Measurements from ENCODE around the gene TRIO.

TRIO gene

GRCh38 chr5:14356305-14356704 lies 213.2 kb downstream of the TRIO start:
- Histone ChIP-seq H3K36me3 (replicated peaks) (no peaks in the 10 kb centered on the region; the same call in none of the 2 replicates), H3K4me3 (no peak overlapping the region), H3K27me3 (ENCODE audit: low read depth) (no peaks in the 10 kb centered on the region), H3K9me3 (no peaks in the 10 kb centered on the region), H3K4me1 (no peaks in the 10 kb centered on the region)
- no peak for DNase-seq (ENCODE audit: low spot score in 2 of 2)
- in situ Hi-C loops (cut with MboI; ENCODE audit: low sequenced_read_pairs): loop anchor here (25.0 kb wide), 1 partner anchor 656 kb away; no protein-coding TSS in a partner anchor

GRCh38 chr5:14357441-14357840 lies 214.3 kb downstream of the TRIO start:
- in situ Hi-C loops (cut with MboI; ENCODE audit: low sequenced_read_pairs): loop anchor here (25.0 kb wide), 1 partner anchor 655 kb away; no protein-coding TSS in a partner anchor

GRCh38 chr5:14357851-14358250 lies 214.7 kb downstream of the TRIO start:
- in situ Hi-C loops (cut with MboI; ENCODE audit: low sequenced_read_pairs): loop anchor here (25.0 kb wide), 1 partner anchor 654 kb away; no protein-coding TSS in a partner anchor
- no peaks in the 10 kb centered on the region for H3K4me1 ChIP-seq
- no peaks in the 10 kb centered on the region for H3K27me3 ChIP-seq (ENCODE audit: low read depth)
- H3K4me3 ChIP-seq: no peak overlapping the region
- no peak for DNase-seq (ENCODE audit: low spot score in 2 of 2)
- no peaks in the 10 kb centered on the region for H3K9me3 ChIP-seq
- H3K36me3 ChIP-seq (replicated peaks): no peaks in the 10 kb centered on the region; the same call in none of the 2 replicates

More at GRCh38 chr5:14357441-14357840, 214.3 kb downstream of the TRIO start:
- Histone ChIP-seq H3K4me3 (no peak overlapping the region), H3K4me1 (no peaks in the 10 kb centered on the region), H3K9me3 (no peaks in the 10 kb centered on the region), H3K36me3 (replicated peaks) (no peaks in the 10 kb centered on the region; the same call in none of the 2 replicates), H3K27me3 (ENCODE audit: low read depth) (no peaks in the 10 kb centered on the region)
- no peak for DNase-seq (ENCODE audit: low spot score in 2 of 2)

GRCh38 chr5:14358536-14358935 lies 215.4 kb downstream of the TRIO start:
- Histone ChIP-seq H3K4me3 (no peak overlapping the region), H3K27me3 (ENCODE audit: low read depth) (no peaks in the 10 kb centered on the region), H3K9me3 (no peaks in the 10 kb centered on the region), H3K36me3 (replicated peaks) (no peaks in the 10 kb centered on the region; the same call in none of the 2 replicates), H3K4me1 (no peaks in the 10 kb centered on the region)
- in situ Hi-C loops (cut with MboI; ENCODE audit: low sequenced_read_pairs): loop anchor here (25.0 kb wide), 1 partner anchor 654 kb away; no protein-coding TSS in a partner anchor
- no peak for DNase-seq (ENCODE audit: low spot score in 2 of 2)

GRCh38 chr5:14359069-14360043 lies 216.2 kb downstream of the TRIO start:
- peaks cover 5% of the 10 kb centered on the region for H3K36me3 ChIP-seq (replicated peaks)
- H3K27me3 ChIP-seq (ENCODE audit: low read depth): no peaks in the 10 kb centered on the region
- no peak for DNase-seq (ENCODE audit: low spot score in 2 of 2)
- no peak overlapping the region for H3K4me3 ChIP-seq
- H3K4me1 ChIP-seq: no peaks in the 10 kb centered on the region
- in situ Hi-C loops (cut with MboI; ENCODE audit: low sequenced_read_pairs): loop anchor here (10.0 to 25.0 kb wide), 3 partner anchors 275 to 653 kb away; no protein-coding TSS in a partner anchor
- no peaks in the 10 kb centered on the region for H3K9me3 ChIP-seq

GRCh38 chr5:14362491-14362890 lies 219.3 kb downstream of the TRIO start:
- Histone ChIP-seq H3K4me1 (no peaks in the 10 kb centered on the region), H3K27me3 (ENCODE audit: low read depth) (no peaks in the 10 kb centered on the region), H3K36me3 (replicated peaks) (peaks cover 30% of the 10 kb centered on the region), H3K4me3 (no peak overlapping the region), H3K9me3 (no peaks in the 10 kb centered on the region)
- DNase-seq (ENCODE audit: low spot score in 2 of 2): no peak
- in situ Hi-C loops (cut with MboI; ENCODE audit: low sequenced_read_pairs): loop anchor here (10.0 to 25.0 kb wide), 3 partner anchors 272 to 650 kb away; no protein-coding TSS in a partner anchor

- H3K27me3 ChIP-seq (ENCODE audit: low read depth): no peaks in the 10 kb centered on the region
- in situ Hi-C loops (cut with MboI; ENCODE audit: low sequenced_read_pairs): loop anchor here (10.0 to 25.0 kb wide), 3 partner anchors 271 to 648 kb away; no protein-coding TSS in a partner anchor
- no peaks in the 10 kb centered on the region for H3K9me3 ChIP-seq
- H3K36me3 ChIP-seq (replicated peaks): peaks cover 35% of the 10 kb centered on the region
- H3K4me3 ChIP-seq: no peak overlapping the region
- DNase-seq (ENCODE audit: low spot score in 2 of 2): no peak
- no peaks in the 10 kb centered on the region for H3K4me1 ChIP-seq
Measured at GRCh38 chr5:14364096-14364495, 221.0 kb downstream of the TRIO start.

GRCh38 chr5:14364576-14365472 lies 221.7 kb downstream of the TRIO start:
- Histone ChIP-seq H3K4me3 (no peak overlapping the region), H3K4me1 (no peaks in the 10 kb centered on the region), H3K36me3 (replicated peaks) (peaks cover 41% of the 10 kb centered on the region), H3K9me3 (no peaks in the 10 kb centered on the region), H3K27me3 (ENCODE audit: low read depth) (no peaks in the 10 kb centered on the region)
- in situ Hi-C loops (cut with MboI; ENCODE audit: low sequenced_read_pairs): loop anchor here (10.0 to 25.0 kb wide), 3 partner anchors 270 to 647 kb away; no protein-coding TSS in a partner anchor
- DNase-seq (ENCODE audit: low spot score in 2 of 2): peak in 1 of 2 experiments; percentile 49

GRCh38 chr5:14365831-14366430 lies 222.8 kb downstream of the TRIO start:
- no peaks in the 10 kb centered on the region for H3K9me3 ChIP-seq
- no peaks in the 10 kb centered on the region for H3K27me3 ChIP-seq (ENCODE audit: low read depth)
- in situ Hi-C loops (cut with MboI; ENCODE audit: low sequenced_read_pairs): loop anchor here (10.0 to 25.0 kb wide), 3 partner anchors 269 to 646 kb away; no protein-coding TSS in a partner anchor
- no peak for DNase-seq (ENCODE audit: low spot score in 2 of 2)
- peaks cover 45% of the 10 kb centered on the region for H3K36me3 ChIP-seq (replicated peaks)
- no peak overlapping the region for H3K4me3 ChIP-seq
- H3K4me1 ChIP-seq: no peaks in the 10 kb centered on the region

- H3K4me3 ChIP-seq: no peak overlapping the region
- H3K27me3 ChIP-seq (ENCODE audit: low read depth): no peaks in the 10 kb centered on the region
- DNase-seq (ENCODE audit: low spot score in 2 of 2): no peak
- in situ Hi-C loops (cut with MboI; ENCODE audit: low sequenced_read_pairs): loop anchor here (10.0 to 25.0 kb wide), 3 partner anchors 268 to 646 kb away; no protein-coding TSS in a partner anchor
- peaks cover 47% of the 10 kb centered on the region for H3K36me3 ChIP-seq (replicated peaks)
- no peaks in the 10 kb centered on the region for H3K9me3 ChIP-seq
- H3K4me1 ChIP-seq: no peaks in the 10 kb centered on the region
Measured at GRCh38 chr5:14366763-14367162, 223.6 kb downstream of the TRIO start.

- Histone ChIP-seq H3K4me1 (no peaks in the 10 kb centered on the region), H3K36me3 (replicated peaks) (peaks cover 47% of the 10 kb centered on the region), H3K9me3 (no peaks in the 10 kb centered on the region), H3K4me3 (no peak overlapping the region), H3K27me3 (ENCODE audit: low read depth) (no peaks in the 10 kb centered on the region)
- no peak for DNase-seq (ENCODE audit: low spot score in 2 of 2)
- in situ Hi-C loops (cut with MboI; ENCODE audit: low sequenced_read_pairs): loop anchor here (10.0 to 25.0 kb wide), 3 partner anchors 267 to 645 kb away; no protein-coding TSS in a partner anchor
Measured at GRCh38 chr5:14367364-14367763, 224.2 kb downstream of the TRIO start.

GRCh38 chr5:14369780-14370179 lies 226.6 kb downstream of the TRIO start:
- Histone ChIP-seq H3K4me1 (no peaks in the 10 kb centered on the region), H3K4me3 (no peak overlapping the region), H3K9me3 (no peaks in the 10 kb centered on the region), H3K27me3 (ENCODE audit: low read depth) (no peaks in the 10 kb centered on the region), H3K36me3 (replicated peaks) (peaks cover 37% of the 10 kb centered on the region)
- DNase-seq (ENCODE audit: low spot score in 2 of 2): no peak
- in situ Hi-C loops (cut with MboI; ENCODE audit: low sequenced_read_pairs): loop anchor here (10.0 to 25.0 kb wide), 3 partner anchors 265 to 643 kb away; no protein-coding TSS in a partner anchor

Data from HAP-1 (cell line).